HFF-Myc (cell line): Measurements from ENCODE around the gene MYRFL.

Experiments used
- DNase-seq: peaks from one replicate; pipeline ENCODE4 v3.0.0-alpha.2; 2011; ENCODE audit warnings: low read depth; ENCODE audit errors: extremely low read depth
- H3K4me3 ChIP-seq: replicated peaks from 2 replicates; pipeline ENCODE4 v1.5.1; 2011; ENCODE audit warnings: low read depth, mild to moderate bottlenecking, control low read depth, low read length
- TF ChIP-seq, protein P1 (sequence below): IDR thresholded peaks from 2 replicates; pipeline ENCODE4 v1.5.1; 2012; ENCODE audit warnings: mild to moderate bottlenecking, low read depth, low read length, control low read depth; ENCODE audit errors: missing control alignments

The MYRFL gene

DNA sequence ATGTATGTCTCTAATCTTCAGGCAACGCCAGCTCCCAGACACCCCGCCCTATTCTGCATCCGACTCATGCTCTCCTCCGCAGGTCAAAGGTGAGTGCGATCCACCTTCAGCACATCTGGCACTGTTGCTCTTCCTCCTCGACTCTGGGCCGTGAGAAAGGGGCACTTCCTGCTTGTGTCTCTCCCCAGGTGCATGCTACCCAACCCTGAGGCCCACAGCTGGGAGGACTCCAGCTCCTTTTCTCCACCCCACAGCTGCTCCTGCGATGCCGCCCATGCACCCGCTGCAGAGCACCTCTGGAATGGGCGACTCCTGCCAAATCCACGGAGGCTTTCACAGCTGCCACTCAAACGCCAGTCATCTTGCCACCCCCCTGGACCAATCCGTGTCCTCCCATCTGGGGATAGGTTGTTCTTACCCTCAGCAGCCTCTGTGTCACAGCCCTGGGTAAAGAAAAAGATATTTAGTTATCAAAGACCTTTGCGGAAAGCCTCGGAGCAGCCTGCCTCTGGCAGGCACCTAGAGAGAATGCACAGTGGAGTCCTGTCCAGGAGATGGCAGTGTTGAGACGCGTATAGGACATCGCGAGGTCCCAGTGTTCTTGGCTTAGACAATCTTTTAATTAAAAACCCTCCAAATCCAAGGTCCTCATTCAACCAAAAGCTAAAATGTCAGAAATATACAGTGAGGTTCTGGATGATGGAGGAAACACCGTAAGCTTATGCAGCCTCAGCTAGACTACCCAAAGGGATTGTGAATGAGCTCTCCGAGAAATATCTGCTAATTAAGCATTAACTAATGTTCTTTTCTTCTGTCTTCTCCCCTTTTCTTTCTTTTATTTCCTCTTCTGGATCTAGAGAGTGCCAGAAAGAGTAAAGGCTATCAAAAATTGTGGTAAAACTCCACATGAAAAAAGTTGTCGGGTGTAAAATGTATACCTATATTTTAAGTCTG, 54.3 kb downstream of the MYRFL start:
- TF ChIP-seq, protein P1, sequence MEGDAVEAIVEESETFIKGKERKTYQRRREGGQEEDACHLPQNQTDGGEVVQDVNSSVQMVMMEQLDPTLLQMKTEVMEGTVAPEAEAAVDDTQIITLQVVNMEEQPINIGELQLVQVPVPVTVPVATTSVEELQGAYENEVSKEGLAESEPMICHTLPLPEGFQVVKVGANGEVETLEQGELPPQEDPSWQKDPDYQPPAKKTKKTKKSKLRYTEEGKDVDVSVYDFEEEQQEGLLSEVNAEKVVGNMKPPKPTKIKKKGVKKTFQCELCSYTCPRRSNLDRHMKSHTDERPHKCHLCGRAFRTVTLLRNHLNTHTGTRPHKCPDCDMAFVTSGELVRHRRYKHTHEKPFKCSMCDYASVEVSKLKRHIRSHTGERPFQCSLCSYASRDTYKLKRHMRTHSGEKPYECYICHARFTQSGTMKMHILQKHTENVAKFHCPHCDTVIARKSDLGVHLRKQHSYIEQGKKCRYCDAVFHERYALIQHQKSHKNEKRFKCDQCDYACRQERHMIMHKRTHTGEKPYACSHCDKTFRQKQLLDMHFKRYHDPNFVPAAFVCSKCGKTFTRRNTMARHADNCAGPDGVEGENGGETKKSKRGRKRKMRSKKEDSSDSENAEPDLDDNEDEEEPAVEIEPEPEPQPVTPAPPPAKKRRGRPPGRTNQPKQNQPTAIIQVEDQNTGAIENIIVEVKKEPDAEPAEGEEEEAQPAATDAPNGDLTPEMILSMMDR: peak; percentile 82
- H3K4me3 ChIP-seq: 0 out of 2 replicates have a peak overlapping the region, but pooled peaks have one; percentile 3
- peak; percentile 55 for DNase-seq

DNA sequence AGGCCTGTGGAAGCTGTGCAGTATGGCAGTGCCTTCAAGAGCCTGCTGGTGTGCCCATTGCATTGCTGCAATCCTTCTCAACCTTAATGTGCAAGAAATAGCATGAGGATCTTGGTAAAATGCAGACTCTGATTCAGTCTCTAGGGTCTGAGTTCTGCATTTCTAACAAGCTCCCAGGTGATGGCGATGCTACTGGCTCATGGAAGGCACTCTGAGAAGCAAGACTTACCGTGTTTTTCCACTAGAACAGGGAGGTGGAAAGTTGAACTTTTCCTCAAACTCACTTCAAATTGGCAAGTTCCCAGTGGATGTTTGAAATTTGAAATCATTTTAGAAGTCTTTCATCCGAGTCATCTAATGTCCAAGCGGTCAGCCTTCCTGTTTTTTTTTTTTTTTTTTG, 55.5 kb downstream of the MYRFL start:
- no peak for DNase-seq
- TF ChIP-seq, protein P1: peak; percentile 14
- no peak overlapping the region for H3K4me3 ChIP-seq

DNA sequence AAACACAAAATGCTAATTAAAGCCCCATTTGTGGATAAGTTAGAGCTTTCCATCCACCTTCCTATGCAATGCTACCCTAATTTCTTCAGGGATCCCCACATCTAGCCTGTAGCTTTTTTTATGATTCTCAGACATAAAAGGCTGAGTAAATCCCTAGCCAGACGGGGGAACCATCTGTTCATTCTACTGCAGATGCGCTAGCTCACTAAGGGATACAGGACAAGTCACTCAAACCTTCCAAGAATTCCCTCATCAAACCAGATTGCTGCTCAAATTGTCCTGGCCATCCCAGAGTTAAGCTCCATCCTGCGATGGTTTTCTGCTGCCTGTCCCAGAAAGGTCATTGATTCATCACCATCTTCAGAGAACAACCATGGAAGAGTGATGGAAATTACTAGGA, 56.7 kb downstream of the MYRFL start:
- TF ChIP-seq, protein P1: no peak
- no peak for DNase-seq
- H3K4me3 ChIP-seq: no peak overlapping the region

DNA sequence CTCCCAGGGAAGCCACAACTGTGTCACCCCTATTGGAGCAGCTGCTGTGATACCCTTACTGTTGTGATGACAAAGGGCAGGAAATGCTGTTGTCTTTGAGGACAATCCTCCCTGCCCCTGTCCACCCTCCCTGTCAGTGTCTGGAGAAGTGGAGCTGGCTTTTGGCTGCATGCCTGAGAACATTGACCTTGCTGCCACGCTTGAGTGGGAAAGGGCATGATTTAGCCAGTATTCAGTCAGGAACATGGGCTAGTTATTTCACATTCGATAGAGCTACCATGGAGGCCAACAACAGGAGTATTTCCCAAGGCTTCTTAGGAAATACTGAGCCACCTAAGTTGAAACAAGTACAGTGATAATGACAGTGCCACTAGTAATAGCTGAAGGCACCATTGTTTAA, 59.4 kb downstream of the MYRFL start:
- DNase-seq: no peak
- no peak overlapping the region for H3K4me3 ChIP-seq
- TF ChIP-seq, protein P1: no peak

DNA sequence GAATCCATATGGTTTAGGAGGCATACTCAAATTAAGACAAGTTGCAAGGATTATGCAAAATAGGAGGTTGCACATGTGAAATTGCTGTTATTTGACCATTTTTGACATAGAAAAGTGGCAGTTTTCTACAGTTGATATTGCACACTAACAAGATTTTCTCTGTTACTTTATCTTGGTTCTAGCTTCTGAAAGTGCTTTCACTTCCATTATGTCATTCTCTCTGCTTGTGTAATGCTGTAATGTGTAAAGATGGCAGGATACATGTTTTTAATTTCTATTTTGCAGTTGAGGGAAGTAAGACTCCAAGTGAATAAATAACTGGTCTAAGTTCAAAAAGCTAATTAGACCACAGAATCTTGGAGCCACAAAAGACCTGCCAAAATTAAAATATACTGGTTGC, 60.6 kb downstream of the MYRFL start:
- no peak overlapping the region for H3K4me3 ChIP-seq
- TF ChIP-seq, protein P1: no peak
- DNase-seq: no peak

DNA sequence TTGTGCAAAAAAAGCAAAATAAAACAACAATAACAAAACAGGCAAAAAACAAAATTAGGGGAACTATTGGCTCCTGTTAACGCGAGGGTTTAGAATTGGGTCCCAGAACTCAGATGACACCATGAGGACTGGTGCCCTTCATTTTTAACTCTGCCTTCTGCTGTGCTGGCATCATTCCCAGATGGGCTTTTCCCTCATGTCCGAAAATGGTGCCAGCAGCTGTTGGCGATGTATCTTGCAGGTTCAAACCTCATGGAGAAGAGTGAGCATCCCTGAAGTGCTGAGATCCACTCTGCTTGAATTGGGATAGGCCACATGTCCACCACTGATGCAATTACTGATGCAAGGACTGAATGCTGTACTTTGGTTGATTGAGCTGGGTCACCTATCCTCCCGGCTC, 61.1 kb downstream of the MYRFL start:
- DNase-seq: no peak
- no peak overlapping the region for H3K4me3 ChIP-seq
- TF ChIP-seq, protein P1: no peak
